Endothelial cell of umbilical vein (primary cell): ENCODE results near the gene UBE2E1. TPM values are rescaled to one million over a fixed set of nuclear protein-coding genes. Genes with fewer than 3 reads are reported as not detected.

Experiments
- BruUV-seq: library from RNA; stranded (reverse); fragments of 400-500 nt; replicated peaks from 2 replicates; lab custom pipeline; 2021; lab: Mats Ljungman, UMichigan
- CTCF ChIA-PET: fragments of 300-600, 350-600 bp; sonication (Branson Sonifier 250); formaldehyde crosslinking; loops from one replicate; lab custom pipeline; 2021; ENCODE audit warnings: antibody characterized with exemption, inconsistent platforms; lab: Charles Lee
- POLR2A ChIA-PET: fragments of 300-600, 350-600 bp; sonication (Branson Sonifier 250); formaldehyde crosslinking; loops from one replicate; lab custom pipeline; 2021; ENCODE audit warnings: antibody characterized with exemption, inconsistent platforms; lab: Charles Lee
- DNase-seq: peaks from one replicate; pipeline ENCODE4 v3.0.0-alpha.2; 2011; ENCODE audit warnings: low read depth, low spot score
- FAIRE-seq: peaks from 2 replicates; lab custom pipeline; 2011; peaks lifted over from hg19 to GRCh38; lab: Jason Lieb, UNC
- H2AFZ ChIP-seq: 2 replicates; pipeline ENCODE4 v1.6.0; 2012; ENCODE audit warnings: low read depth, low read length, control low read depth, inconsistent platforms
- H3K27ac ChIP-seq: 2 replicates; pipeline ENCODE4 v1.5.1; 2011; ENCODE audit warnings: low read depth, mild to moderate bottlenecking, control low read depth, low read length, moderate library complexity; ENCODE audit not compliant: insufficient read depth
- H3K27me3 ChIP-seq, 2 experiments: 2 replicates each; pipeline versions ENCODE4 v1.6.0 to v1.6.1; 2011; ENCODE audit warnings: low read length in 2 of 2, mixed read lengths in 1 of 2; ENCODE audit not compliant: control insufficient read depth in 2 of 2, insufficient read depth in 2 of 2
- H3K36me3 ChIP-seq, 2 experiments: 2 replicates in 1 of 2; 3 replicates in 1 of 2; pipeline ENCODE4 v1.5.1; 2011; ENCODE audit warnings: low read length in 2 of 2, mild to moderate bottlenecking in 1 of 2, moderate library complexity in 1 of 2; ENCODE audit not compliant: control insufficient read depth in 2 of 2, insufficient read depth in 2 of 2; ENCODE audit errors: extremely low read depth in 1 of 2
- H3K4me1 ChIP-seq: 3 replicates; pipeline ENCODE4 v1.5.1; 2011; ENCODE audit warnings: mild to moderate bottlenecking, low read length; ENCODE audit not compliant: control insufficient read depth, insufficient read depth; ENCODE audit errors: extremely low read depth
- H3K4me2 ChIP-seq: 2 replicates; pipeline ENCODE4 v1.6.1; 2011; ENCODE audit warnings: low read length, control low read depth, mixed read lengths; ENCODE audit not compliant: insufficient read depth
- H3K4me3 ChIP-seq, 3 experiments: fragments of 200-600 bp in 1 of 3; sonication (generic), shearing (Covaris generic) in 1 of 3; replicated peaks in 1 of 3; 2 replicates each; pipeline ENCODE4 v1.5.1; 2011 to 2016; ENCODE audit warnings: control low read depth in 3 of 3, low read length in 3 of 3, mild to moderate bottlenecking in 2 of 3, inconsistent platforms in 1 of 3, low read depth in 1 of 3, moderate library complexity in 1 of 3; ENCODE audit not compliant: insufficient read depth in 1 of 3
- H3K79me2 ChIP-seq: 2 replicates; pipeline ENCODE4 v1.6.0; 2012; ENCODE audit warnings: low read length, inconsistent platforms; ENCODE audit not compliant: control insufficient read depth, insufficient read depth
- H3K9ac ChIP-seq: replicated peaks from 2 replicates; pipeline ENCODE3; 2011; ENCODE audit warnings: low read length, control low read depth; ENCODE audit not compliant: insufficient read depth; ENCODE audit errors: extremely low read depth
- H3K9me1 ChIP-seq: replicated peaks from 3 replicates; pipeline ENCODE4 v1.6.0; 2011; ENCODE audit warnings: mild to moderate bottlenecking, low read length; ENCODE audit not compliant: control insufficient read depth, insufficient read depth; ENCODE audit errors: extremely low read depth
- H3K9me3 ChIP-seq: replicated peaks from 2 replicates; pipeline ENCODE4 v1.5.1; 2012; ENCODE audit warnings: low read length, inconsistent platforms; ENCODE audit not compliant: control insufficient read depth, insufficient read depth
- H4K20me1 ChIP-seq: replicated peaks from 2 replicates; pipeline ENCODE3; 2011; ENCODE audit warnings: mild to moderate bottlenecking, low read length; ENCODE audit not compliant: control insufficient read depth, insufficient read depth; ENCODE audit errors: extremely low read depth
- EZH2 ChIP-seq: IDR thresholded peaks from 2 replicates; pipeline ENCODE4 v1.6.1; 2012; ENCODE audit warnings: borderline replicate concordance, low read depth, mild to moderate bottlenecking, moderate library complexity, low read length, inconsistent platforms; ENCODE audit not compliant: severe bottlenecking
- FOS ChIP-seq: IDR thresholded peaks from 2 replicates; pipeline ENCODE4 v1.6.1; 2011; ENCODE audit warnings: mild to moderate bottlenecking, low read length, moderate library complexity, borderline replicate concordance; ENCODE audit not compliant: insufficient read depth
- GATA2 ChIP-seq: IDR thresholded peaks from 2 replicates; pipeline ENCODE4 v1.7.0; 2011; ENCODE audit warnings: low read depth, mild to moderate bottlenecking, moderate library complexity, mixed read lengths, low read length; ENCODE audit not compliant: insufficient read length, insufficient read depth
- JUN ChIP-seq: IDR thresholded peaks from 2 replicates; pipeline ENCODE4 v1.6.1; 2011; ENCODE audit warnings: borderline replicate concordance, low read depth; ENCODE audit not compliant: insufficient read length, insufficient read depth
- MYC ChIP-seq: IDR thresholded peaks from one replicate; pipeline ENCODE4 v1.6.1; 2011; ENCODE audit warnings: mild to moderate bottlenecking, low read depth, low read length
- POLR2A ChIP-seq: IDR thresholded peaks from 2 replicates; pipeline ENCODE4 v1.6.1; 2012; ENCODE audit warnings: low read depth, mild to moderate bottlenecking, control low read depth, low read length
- POLR2AphosphoS5 ChIP-seq: IDR thresholded peaks from 2 replicates; pipeline ENCODE4 v1.6.1; 2012; ENCODE audit warnings: low read depth, mild to moderate bottlenecking, control low read depth, low read length, moderate library complexity; ENCODE audit not compliant: insufficient read depth
- dilution Hi-C: fragments of 300-500 bp; cut with MboI; formaldehyde crosslinking; loops from one replicate; pipeline ENCODE4 v1.15.0; 2019; ENCODE audit warnings: low sequenced_read_pairs; ENCODE audit not compliant: extremely low pct_ligation_motif_present
- intact Hi-C: fragments of 100-400 bp; cut with micrococcal nuclease; formaldehyde crosslinking; loops from one replicate; pipeline ENCODE4 v1.10.0; 2022
- polyA plus RNA-seq, 4 experiments: library from polyadenylated mRNA; depleted of rRNA in 3 of 4; stranded (reverse) in 3 of 4; unstranded in 1 of 4; fragments of >200 nt; gene quantifications; 2 replicates each; pipeline versions ENCODE4 v1.2.1 to v1.2.3, GENCODE V29; 2011 to 2012; ENCODE audit warnings: missing spikeins in 1 of 4
- total RNA-seq: library from RNA; stranded (reverse); gene quantifications from 2 replicates; pipeline ENCODE4 v1.2.3, GENCODE V29; 2021
- TF ChIP-seq, protein P1 (sequence below), 2 donors: IDR thresholded peaks; 1 replicate in 1 of 2; 2 replicates in 1 of 2; pipeline ENCODE4 v1.5.1; 2011; ENCODE audit warnings: low read length in 2 of 2, mild to moderate bottlenecking in 2 of 2, moderate library complexity in 2 of 2, control low read depth in 1 of 2, inconsistent platforms in 1 of 2, low read depth in 1 of 2; ENCODE audit not compliant: insufficient read depth in 1 of 2; ENCODE audit errors: extremely low read depth in 1 of 2
- TF ChIP-seq, protein P2 (sequence below): IDR thresholded peaks from 2 replicates; pipeline ENCODE4 v1.6.1; 2011; ENCODE audit not compliant: insufficient read depth, insufficient read length

The UBE2E1 gene
- total and polyA plus RNA-seq, 2 donors (not counting 3 experiments of a cell fraction or from before 2014, with no cell fraction given), result 72.7 to 114 TPM

DNA sequence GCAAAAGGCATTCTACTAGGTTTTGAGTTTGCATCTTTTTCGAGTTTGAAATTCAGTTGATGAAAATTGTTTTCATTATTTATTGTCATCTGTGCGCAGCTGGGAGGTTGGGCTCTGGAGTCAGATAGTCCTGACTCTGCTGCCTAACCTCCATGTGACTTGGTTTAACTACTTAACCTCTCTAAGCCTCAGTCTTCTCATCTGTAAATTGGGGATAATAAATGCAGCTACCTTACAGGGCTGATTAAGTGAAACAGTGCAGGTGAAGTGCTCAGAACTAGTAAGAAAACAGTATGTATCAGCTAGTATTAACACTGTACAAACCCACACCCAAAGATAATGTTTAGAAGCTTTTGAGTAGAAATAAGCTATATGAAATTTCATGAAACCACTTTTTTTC is 14.1 kb upstream of the UBE2E1 start:
- Histone ChIP-seq H3K9me1 (no peaks in the 10 kb centered on the region), H3K79me2 (no peaks in the 10 kb centered on the region), H4K20me1 (no peaks in the 10 kb centered on the region), H3K4me3 (no peak overlapping the region), H3K36me3 (no peaks in the 10 kb centered on the region), H3K4me2 (no peak overlapping the region), H3K27ac (no peak overlapping the region), H3K9me3 (no peaks in the 10 kb centered on the region), H2AFZ (no peak overlapping the region), H3K4me1 (no peaks in the 10 kb centered on the region), H3K9ac (no peak overlapping the region), H3K27me3 (peaks cover 0 to 1% of the 10 kb centered on the region in 2 experiments)
- DNase-seq, result no peak
- FAIRE-seq, result no peak
- TF ChIP-seq, protein P1, sequence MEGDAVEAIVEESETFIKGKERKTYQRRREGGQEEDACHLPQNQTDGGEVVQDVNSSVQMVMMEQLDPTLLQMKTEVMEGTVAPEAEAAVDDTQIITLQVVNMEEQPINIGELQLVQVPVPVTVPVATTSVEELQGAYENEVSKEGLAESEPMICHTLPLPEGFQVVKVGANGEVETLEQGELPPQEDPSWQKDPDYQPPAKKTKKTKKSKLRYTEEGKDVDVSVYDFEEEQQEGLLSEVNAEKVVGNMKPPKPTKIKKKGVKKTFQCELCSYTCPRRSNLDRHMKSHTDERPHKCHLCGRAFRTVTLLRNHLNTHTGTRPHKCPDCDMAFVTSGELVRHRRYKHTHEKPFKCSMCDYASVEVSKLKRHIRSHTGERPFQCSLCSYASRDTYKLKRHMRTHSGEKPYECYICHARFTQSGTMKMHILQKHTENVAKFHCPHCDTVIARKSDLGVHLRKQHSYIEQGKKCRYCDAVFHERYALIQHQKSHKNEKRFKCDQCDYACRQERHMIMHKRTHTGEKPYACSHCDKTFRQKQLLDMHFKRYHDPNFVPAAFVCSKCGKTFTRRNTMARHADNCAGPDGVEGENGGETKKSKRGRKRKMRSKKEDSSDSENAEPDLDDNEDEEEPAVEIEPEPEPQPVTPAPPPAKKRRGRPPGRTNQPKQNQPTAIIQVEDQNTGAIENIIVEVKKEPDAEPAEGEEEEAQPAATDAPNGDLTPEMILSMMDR (IDR thresholded peaks at IDR 0.05; ENCODE audit: extremely low read depth in 1 of 2, insufficient read depth in 1 of 2, low read depth in 1 of 2, low read length in 2 of 2), result no peak
- TF ChIP-seq, protein P2, sequence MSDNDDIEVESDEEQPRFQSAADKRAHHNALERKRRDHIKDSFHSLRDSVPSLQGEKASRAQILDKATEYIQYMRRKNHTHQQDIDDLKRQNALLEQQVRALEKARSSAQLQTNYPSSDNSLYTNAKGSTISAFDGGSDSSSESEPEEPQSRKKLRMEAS, result no peak
- TF ChIP-seq JUN (no peak), MYC (no peak), POLR2A (no peak), POLR2AphosphoS5 (no peak), GATA2 (no peak), FOS (no peak), EZH2 (no peak)
- dilution Hi-C loops, result no loop called here
- intact Hi-C loops, result no loop called here
- ChIA-PET CTCF (interaction anchor here (1.1 to 1.4 kb wide), 2 partner anchors 12 to 67 kb away, joined by 4 read pairs; no protein-coding TSS in a partner anchor), POLR2A (no interaction called here)
- BruUV-seq, result no TSS peak
